ENCODE measurements around the gene XPO4. TPM values are rescaled to one million over a fixed set of nuclear protein-coding genes. Genes with fewer than 3 reads are reported as not detected.
"Not testable (repeated sequence)": the region's sequence is repeated elsewhere in the genome, so short reads cannot be mapped to it uniquely, and the experiment has no call there.

XPO4 gene
- total RNA-seq, 1 experiment from 2014 or later: 16.0 TPM

DNA sequence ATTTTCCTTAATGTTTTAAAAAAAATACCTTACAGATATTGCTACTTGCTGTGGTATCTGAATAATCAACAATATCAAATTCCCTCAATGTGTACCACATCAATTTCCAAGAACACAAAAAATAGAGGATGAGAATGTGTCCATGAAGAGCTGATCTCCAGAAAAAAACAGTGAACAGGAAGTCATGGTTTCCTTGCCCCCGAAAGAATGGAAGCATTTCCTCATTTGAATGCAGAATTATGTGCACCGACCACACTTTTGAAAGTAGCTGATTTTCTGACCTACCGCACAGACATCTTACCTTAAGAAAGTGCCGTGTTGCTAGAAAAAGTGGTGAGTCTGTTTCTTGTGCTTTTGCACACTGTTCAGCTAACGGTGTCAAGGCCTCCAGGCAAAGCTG, 115.4 kb downstream of the XPO4 start:
- DNase-seq (ENCODE audit: low read depth): no peak

DNA sequence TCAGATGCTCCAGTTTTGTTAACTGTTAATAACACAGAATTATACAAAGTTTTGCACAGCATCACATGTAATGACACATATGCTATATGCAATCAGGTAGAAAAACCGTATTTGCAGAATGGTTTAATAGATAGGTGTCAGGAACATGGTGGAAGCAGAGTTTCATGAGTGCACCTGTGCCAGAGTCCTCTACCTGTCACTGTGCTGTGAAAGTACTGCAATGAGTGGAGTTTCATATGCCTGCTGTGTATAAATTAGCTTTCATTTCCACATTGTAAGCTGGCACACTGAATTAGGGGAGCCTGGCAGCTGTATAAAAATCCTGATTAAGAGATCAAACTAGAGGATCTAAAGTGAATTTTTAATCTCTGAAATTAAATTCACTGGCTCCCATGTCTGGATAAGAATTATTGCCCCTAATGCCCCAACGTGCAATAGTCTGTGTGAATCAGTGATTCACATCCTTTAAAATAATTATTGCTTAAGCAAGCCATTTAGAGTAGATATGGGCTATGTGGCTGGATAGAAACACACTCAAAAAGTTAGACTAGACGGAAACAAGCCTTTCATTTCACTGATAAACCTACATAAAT, 120.3 kb downstream of the XPO4 start:
- DNase-seq (ENCODE audit: low read depth): no peak

DNA sequence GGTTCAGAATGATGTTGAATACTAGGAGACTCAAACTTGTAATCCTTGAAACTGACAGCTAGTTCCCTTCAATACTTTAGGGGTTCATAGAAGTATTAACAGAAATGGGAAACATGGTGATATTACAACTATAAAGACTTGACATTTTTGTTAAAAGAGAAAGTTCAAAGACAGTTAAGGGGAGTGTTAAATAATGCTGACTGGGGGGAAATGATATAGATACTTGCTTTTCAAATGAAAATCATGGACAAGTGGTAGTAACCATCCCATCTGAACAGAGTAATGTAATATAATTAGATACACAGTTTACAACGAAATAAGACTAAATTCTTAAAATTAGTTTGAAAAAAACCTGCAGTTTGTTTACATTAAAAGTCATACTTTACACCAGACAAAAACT, 122.2 kb downstream of the XPO4 start:
- DNase-seq (ENCODE audit: low read depth): no peak

DNA sequence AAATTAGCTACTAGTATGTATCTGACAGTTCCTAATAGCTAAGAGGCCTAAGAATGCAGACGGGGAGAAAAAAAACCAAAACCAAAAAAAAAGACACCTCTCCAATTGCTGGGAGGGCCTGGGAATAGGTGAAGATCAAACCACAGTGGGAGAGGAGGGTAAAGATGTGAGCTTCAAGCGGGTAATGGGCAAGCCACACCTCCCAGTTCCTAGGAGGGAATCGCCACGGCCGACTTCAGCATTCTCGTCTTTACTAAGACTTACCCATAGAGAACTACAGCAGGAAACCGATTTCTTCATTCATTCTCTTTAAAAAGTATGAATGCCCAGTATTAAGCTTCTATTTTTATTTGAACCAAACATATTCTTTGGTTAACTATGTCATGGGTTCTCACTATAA, 123.1 kb downstream of the XPO4 start:
- DNase-seq (ENCODE audit: low read depth): no peak

DNA sequence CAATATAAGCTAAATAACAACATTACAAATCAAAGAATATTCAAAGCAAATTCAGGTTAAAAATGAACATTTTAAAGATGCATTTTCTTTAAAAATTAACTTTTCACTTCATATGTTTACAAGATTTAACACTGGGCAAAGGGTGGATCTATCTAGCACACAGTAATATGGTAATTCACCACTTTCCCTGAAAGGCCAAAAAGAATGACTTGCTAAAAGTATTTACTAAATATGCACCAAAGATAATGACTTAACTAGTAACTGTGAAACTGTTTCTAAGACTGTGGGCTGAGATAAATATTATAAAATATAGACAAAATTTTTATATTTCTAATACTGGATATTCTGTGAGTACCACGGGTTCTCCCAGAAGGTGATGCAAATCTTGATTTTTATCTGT, 124.2 kb downstream of the XPO4 start:
- DNase-seq (ENCODE audit: low read depth): no peak

DNA sequence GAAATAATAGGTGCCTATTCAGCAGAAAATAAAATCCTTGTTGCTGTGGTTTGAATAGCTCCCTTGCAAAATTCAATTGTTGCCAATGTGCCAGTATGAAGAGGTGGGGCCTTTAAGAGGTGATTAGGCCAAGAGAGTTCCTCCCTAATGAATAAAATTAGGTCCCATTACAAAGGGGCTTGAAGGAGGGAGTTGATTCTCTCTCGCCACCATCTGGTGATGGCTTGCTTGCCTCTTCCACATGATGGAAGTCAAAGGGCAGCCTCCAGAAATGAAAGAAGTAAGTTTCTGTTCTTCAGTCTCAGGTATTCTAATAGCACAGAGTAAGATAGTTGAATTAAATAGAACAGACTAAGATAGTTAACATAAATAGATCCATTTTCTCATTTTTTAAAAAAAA, 125.8 kb downstream of the XPO4 start:
- DNase-seq (ENCODE audit: low read depth): no peak

DNA sequence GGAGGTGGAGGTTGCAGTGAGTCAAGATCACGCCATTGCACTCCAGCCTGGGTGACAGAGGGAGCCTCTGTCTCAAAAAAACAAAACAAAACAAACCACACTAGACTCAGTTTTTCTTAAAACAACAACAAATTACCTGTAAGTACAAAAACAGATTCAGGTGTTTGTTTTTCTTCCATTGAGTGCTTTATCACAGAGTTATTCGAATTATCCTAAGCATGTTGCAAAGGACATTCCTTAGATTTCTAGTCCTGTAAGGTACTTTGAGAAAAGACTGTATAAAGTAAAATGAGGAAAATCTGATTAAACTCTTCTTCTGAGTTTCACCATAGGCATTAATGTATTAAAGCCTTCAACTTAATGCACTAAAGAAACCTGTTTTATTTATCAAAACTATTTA, 126.6 kb downstream of the XPO4 start:
- DNase-seq (ENCODE audit: low read depth): no peak

DNA sequence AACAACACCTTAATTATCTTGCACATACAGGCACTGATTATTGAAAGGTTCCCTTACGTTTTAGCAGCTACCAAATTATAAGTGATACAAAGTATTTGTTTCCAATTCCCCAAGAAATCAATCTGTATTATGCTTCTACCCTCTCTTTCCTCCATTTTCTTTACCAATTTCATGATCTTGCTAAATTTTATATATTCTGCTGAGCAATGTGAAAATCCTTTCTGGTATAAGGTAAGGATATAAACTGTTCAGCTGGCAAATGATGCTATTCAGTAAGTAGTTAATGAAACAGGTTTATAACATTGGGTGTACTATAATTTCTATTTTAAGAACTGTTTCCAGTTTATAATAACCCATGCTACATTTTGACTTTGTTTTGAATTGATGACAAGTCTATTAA, 127.8 kb downstream of the XPO4 start:
- no peak for DNase-seq (ENCODE audit: low read depth)

DNA sequence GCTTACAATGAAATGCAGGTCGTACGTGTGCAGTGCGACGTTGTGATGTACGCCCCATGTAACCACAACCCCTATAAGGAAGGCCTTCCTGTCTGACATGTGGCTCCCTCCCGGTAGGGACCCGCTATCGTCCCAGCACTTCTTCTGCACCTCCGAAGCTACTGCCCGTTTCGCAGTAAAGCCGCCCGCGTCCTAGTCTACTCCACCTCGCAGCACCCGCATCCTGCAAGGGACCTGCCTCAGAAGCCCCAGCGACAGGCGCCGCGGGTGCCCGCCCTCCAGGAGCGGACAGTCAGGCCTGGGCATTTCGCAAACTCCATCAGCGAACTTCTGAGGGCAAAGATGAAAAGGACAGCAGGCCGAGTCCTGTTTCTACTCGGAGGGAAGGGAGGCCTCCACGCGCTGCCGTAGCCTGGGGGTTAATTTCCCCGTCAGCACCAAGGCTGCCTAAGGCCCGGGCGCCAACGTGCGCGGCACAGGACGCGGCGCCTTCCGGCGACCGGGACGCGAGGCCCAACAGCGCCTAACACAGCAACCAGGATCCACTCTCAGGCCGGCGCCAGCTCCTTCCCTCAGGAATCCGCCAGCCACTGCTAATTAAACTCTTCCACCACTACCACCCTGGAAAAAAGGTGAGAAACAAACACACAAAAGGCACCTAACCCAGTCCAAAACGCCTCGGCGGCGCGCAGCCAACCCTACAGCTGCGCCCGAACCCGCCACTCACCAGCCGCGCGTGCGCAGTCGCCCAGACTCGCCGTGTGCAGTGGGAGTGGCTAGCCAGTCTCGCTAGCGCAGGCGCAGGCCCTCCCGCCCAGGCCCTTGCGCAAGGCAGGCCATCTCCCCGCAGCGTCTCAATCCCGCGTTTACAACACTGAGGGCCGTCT, 129.1 kb downstream of the XPO4 start, which contains the start of gene EEF1AKMT1:
Gene EEF1AKMT1 (minus strand): TSS at position 768 of the 887 bp plus-strand sequence. CDS start 16,363 bp downstream, outside the sequence.
- peak; percentile 86 for DNase-seq (ENCODE audit: low read depth)

DNA sequence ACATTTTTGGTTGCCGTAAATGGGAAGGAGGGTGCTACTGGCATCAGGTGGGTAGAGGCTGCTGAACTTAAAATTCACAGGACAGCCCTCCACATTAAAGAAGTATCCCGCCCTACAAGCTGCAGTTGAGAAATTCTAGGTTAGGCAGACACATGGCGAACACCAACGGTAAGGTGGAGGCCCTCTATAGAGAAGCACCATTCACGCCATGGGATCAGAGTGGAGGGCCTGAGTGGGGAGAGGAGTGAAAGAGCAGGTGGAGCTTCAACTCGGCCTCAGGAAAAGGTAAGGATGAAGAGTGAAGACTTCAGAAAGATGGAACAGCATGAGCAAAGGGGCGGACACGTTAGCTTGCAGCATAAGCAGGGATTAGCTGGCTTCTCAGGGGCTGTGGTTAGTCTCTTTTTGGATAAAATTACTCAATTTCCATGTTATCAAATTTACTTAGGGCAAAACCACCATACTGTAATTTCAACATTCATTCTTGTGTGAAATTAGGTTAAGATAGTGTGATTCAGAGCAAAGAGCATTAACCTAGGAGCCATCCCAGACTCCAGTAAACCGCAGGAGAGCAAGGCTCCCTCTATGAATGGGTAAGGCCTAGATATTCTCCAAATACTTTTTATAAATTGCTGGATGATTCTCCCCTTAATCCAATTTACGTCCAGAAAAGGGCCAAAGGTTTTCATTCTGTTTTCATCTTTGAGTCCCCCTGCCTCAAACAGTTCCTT, 130.0 kb downstream of the XPO4 start:
- DNase-seq (ENCODE audit: low read depth): peak; percentile 40

DNA sequence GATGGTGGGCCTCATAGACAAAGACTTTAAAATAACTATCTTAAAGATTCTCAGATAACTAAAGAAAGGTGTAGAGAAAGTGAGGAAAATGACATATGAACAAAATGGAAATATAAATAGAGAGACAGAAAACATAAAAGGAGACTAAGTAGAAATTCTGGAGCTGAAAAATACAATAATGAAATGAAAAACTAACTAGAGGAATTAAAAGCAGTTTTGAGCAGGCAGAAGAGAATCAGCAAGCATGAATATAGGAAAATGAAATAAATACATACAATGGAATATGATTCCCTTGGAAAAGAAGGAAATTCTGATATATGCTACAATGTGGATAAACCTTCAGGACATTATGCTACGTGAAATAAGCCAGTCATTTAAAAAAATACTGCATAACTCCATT, 132.7 kb downstream of the XPO4 start:
- DNase-seq (ENCODE audit: low read depth): no peak

DNA sequence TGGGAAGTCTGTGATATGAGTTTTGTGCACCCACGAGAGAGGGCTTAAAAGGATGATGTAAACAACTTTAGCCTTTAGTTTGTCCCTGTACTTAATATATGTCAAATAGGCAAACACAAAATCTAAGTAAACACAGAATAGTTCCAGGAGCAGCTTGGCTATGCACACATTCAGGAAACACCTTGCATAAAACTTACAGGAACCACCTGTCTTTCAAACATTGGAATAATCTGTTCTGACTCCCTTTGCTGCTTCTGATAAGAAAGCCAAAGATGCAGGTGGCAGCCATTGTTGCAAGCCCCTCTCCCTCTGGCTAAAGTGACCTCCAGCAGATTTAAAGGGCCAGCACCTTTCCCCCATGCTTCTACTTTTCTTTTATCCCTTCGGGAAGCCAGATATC, 133.5 kb downstream of the XPO4 start:
- DNase-seq (ENCODE audit: low read depth): no peak

DNA sequence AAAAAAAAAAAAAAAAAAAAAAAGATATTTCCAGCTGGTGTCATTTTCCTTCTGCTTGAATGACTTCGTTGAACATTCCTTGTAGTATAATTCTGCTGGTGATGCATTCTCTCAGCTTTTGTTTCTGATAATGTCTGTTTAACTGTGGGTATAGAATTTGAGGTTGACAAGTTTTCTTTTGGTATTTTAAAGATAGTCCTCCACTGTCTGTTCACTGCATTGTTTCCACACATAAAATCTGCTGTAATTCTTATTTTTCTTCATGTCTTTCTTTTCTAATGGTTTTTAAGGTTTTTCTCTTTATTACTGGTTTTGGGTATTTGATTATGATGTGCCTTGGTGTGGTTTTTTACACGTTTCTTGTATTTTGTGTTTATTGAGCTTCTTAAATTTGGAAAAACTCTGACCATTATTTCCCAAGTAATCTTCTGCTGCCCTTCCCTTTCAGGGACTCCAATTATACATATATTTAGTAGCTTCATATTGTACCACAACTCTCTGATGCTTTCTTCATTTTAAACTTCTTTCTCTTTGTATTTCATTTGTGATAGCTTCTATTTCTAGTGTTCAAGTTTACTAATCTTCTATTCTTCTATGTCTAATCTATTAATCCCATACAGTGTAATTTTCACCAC, 135.1 kb downstream of the XPO4 start:
- DNase-seq (ENCODE audit: low read depth): peak; percentile 1

DNA sequence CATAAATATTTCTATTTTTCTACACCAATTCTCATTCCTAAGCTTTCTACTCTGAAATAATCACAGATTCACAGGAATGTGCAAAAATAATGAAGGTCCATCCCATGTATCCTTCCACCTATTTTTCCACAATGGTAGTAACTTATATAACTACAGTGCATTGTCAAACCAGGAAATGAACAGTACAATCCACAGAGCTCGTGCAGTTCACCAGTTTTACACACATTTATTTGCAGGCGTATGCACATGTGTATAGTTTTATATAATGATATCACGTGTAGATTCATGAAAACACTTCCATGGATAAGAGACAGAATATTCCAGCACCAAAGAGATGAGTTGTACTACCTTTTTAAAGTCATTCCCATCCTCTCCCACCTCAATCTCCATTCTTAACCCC, 141.7 kb downstream of the XPO4 start:
- DNase-seq (ENCODE audit: low read depth): no peak

DNA sequence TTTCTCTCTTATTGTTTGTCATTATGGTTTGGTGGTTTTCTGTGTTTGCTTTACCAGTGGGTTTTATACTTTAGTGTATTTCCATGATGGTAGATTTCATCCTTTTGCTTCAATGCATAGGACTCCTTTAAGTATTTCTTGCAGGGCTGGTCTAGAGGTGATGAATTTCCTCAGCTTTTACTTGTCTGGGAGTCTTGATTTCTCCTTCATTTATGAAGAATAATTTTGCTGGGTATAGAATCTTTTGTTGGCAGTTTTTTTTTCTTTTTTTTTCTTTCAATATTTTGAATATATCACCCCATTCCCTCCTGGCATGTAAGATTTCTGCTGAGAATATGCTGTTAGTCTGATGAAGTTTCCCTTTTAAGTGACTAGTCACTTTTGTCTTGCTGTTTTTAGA, 148.5 kb downstream of the XPO4 start:
- no peak for DNase-seq (ENCODE audit: low read depth)

DNA sequence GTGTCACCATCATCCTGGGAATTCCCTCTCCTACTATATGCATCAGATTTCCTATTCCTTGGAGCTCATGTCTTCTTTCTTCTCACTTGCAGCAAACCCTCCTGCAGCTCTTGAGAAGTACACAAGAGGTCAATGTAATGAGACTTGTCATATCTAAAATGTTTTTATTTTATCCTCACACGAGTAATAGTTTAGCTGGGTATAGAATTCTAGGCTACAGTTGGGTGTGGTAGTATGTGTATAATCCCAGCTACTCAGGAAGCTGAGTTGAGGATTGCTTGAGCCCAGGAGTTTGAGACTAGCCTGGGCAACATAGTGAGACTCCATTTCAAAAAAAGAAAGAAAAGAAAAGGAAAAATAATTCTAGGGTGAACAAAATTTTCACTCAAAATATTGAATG, 153.2 kb downstream of the XPO4 start:
- DNase-seq (ENCODE audit: low read depth): no peak

DNA sequence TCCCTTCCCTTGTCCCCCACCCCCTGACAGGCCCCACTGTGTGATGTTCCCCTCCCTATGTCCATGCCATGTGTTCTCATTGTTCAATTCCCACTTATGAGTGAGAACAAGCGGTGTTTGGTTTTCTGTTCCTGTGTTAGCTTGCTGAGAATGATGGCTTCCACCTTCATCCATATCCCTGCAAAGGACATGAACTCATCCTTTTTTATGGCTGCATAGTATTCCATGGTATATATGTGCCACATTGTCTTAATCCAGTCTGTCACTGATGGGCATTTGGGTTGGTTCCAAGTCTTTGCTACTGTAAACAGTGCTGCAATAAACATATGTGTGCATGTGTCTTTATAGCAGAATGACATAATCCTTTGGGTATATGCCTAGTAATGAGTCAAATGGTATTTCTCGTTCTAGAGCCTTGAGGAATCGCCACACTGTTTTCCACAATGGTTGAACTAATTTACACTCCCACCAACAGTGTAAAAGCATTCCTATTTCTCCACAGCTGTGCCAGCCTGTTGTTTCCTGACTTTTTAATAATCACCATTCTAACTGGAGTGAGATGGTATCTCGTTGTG, 158.6 kb downstream of the XPO4 start:
- not testable (repeated sequence) for DNase-seq (ENCODE audit: low read depth)

DNA sequence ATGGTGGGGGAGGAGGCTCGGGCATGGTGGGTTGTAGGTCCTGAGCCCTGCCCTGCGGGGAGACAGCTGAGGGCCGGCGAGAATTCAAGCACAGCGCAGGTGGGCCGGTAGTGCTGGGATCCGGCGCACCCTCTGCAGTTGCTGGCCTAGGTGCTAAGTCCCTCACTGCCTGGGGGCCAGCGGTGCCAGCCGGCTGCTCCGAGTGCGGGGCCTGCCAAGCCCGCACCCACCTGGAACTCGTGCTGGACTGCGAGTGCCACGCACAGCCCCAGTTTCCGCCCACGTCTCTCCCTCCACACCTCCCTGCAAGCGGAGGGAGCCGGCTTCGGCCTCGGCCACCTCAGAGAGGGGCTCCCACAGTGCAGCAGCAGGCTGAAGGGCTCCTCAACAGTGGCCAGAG, 162.5 kb downstream of the XPO4 start:
- DNase-seq (ENCODE audit: low read depth): no peak

DNA sequence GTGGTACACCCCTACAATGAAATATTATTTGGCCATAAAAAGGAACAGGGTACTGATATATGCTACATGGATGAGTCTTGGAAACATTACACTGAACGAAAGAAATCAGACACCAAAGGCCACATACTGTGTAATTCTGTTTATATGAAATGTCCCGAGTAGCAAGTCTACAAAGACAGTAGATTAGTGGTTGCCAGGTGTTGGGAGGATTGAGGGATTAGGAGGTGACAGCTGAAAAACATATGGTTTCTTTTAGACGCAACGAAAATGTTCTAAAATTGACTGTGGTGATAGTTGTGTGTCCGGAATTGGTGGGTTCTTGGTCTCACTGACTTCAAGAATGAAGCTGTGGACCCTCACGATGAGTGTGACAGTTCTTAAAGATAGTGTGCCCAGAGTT, 163.9 kb downstream of the XPO4 start:
- DNase-seq (ENCODE audit: low read depth): no peak

DNA sequence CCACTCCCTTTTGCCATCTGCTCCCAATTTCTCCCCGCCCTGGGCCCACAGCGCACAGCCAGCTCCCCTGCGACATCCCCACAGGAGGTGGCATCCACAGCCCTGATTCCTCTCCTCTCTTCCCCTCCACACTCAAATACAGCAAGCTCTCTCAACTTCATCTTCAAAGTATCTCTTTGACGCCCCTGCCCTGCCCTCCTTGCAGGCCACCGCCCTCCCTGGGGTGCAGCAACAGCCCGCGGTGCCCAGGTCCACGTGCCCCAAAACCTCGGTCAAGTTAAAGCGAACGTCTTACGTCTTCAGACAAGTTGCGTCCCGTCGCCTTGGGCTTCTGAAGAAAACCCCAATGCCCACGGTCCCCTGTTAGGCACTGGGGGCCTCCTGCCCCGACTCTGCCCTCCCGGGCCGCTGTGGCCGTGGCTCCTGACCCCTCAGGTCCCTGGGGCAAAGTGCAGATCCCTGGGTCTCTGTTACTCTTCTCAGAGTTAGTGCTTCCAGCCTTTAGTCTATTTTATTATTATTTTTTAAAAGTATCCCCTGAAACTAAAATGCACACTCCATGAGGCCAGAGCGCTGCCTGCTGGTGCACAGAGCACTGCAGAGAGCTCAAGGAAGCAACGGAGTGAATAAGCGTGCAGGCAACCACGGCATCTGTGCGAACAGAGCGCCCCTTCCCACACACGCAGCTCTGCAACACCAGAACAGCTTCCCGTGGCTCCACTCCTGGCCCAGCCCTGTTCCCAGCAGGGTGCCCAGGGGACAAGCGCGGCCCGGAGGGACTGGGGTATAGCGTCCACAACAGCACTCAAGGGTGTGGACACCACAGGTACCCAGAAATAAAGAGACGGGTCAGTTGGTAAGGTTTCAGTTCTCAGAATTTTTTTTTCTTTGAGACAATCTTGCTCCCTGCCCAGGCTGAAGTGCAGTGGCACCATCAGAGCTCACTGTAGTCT, 172.6 kb downstream of the XPO4 start:
- DNase-seq (ENCODE audit: low read depth): no peak

Data from RPMI7951 (cell line).